Measurements from ENCODE around the gene CLNK. TPM values are rescaled to one million over a fixed set of nuclear protein-coding genes. Genes with fewer than 3 reads are reported as not detected.

The CLNK gene
- total RNA-seq, 1 experiment from 2014 or later: not detected

DNA sequence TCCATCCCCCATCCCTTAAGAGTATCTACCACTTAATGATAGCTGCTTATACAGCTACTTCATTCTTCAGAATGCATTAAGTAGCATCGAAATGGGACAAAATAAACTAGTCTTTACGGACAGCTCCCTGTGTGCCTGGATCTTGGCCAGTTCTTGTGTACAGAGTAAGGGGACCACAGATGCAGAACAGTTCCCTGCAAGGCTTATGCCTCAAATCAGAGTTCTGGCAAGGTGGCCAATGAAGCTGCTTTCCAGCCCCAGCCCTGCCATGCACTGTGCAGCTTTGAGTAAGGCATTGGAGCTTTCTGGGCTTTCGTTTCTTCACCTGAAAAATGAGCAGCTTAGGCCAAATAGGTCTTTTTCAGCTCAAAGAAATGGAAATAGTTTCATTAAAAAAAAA lies 14.2 kb downstream of the CLNK start:
- Mint-ChIP-seq H3K36me3 (ENCODE audit: insufficient read depth in 1 of 3, low read depth in 3 of 3) (no peaks in the 10 kb centered on the region), H3K9me3 (no peaks in the 10 kb centered on the region), H3K4me3 (no peak overlapping the region), H3K27ac (no peak overlapping the region), H3K4me1 (no peaks in the 10 kb centered on the region), H3K27me3 (ENCODE audit: low read depth) (peaks cover 3% of the 10 kb centered on the region; the same call in 1 of the 2 replicates)
- H3K79me1 ChIP-seq (ENCODE audit: insufficient read depth, low read depth, low read length, poor library complexity, severe bottlenecking): no peaks in the 10 kb centered on the region
- no peak overlapping the region for H3K18ac ChIP-seq (ENCODE audit: insufficient read length, low read depth, low read length)
- H2BK5ac ChIP-seq (ENCODE audit: insufficient read length, low read length): no peak overlapping the region
- H3K14ac ChIP-seq (ENCODE audit: insufficient read depth, low read length): no peak overlapping the region
- H3K27me3 ChIP-seq (ENCODE audit: insufficient read depth, low read length): no peaks in the 10 kb centered on the region
- no peak overlapping the region for H2AFZ ChIP-seq (ENCODE audit: low read length)
- no peak for DNase-seq
- no peak overlapping the region for H3K27ac ChIP-seq (ENCODE audit: insufficient read length, low read depth, low read length)
- no peaks in the 10 kb centered on the region for H3K23me2 ChIP-seq (ENCODE audit: insufficient read length, low read depth, low read length, poor library complexity, severe bottlenecking)
- H3K23ac ChIP-seq (ENCODE audit: insufficient read length, low read depth, low read length): no peak overlapping the region
- H3K9ac ChIP-seq (ENCODE audit: extremely low read depth, insufficient read length, low read length): no peak overlapping the region
- H4K91ac ChIP-seq (ENCODE audit: insufficient read length, low read depth, low read length): no peak overlapping the region
- H3K56ac ChIP-seq (ENCODE audit: insufficient read length, low read depth, low read length): no peak overlapping the region
- no peak overlapping the region for H2AK5ac ChIP-seq (ENCODE audit: insufficient read length, low read length)
- no peak overlapping the region for H2BK15ac ChIP-seq (ENCODE audit: low read depth, low read length)
- TF ChIP-seq, protein P1, sequence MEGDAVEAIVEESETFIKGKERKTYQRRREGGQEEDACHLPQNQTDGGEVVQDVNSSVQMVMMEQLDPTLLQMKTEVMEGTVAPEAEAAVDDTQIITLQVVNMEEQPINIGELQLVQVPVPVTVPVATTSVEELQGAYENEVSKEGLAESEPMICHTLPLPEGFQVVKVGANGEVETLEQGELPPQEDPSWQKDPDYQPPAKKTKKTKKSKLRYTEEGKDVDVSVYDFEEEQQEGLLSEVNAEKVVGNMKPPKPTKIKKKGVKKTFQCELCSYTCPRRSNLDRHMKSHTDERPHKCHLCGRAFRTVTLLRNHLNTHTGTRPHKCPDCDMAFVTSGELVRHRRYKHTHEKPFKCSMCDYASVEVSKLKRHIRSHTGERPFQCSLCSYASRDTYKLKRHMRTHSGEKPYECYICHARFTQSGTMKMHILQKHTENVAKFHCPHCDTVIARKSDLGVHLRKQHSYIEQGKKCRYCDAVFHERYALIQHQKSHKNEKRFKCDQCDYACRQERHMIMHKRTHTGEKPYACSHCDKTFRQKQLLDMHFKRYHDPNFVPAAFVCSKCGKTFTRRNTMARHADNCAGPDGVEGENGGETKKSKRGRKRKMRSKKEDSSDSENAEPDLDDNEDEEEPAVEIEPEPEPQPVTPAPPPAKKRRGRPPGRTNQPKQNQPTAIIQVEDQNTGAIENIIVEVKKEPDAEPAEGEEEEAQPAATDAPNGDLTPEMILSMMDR (conservative IDR thresholded peaks at IDR 0.05): no peak
- no CpG with 5 or more reads among the region's 3 CpGs for WGBS (ENCODE audit: extremely low coverage, insufficient read length, low lambda C conversion rate)
- no peak overlapping the region for H2BK20ac ChIP-seq (ENCODE audit: low read depth, low read length, poor library complexity, severe bottlenecking)
- H2BK12ac ChIP-seq (ENCODE audit: insufficient read length, low read depth, low read length): no peak overlapping the region
- H4K8ac ChIP-seq (replicated peaks; ENCODE audit: insufficient read length, low read depth, low read length): no peak overlapping the region
- H3T11ph ChIP-seq (ENCODE audit: low read length): no peak overlapping the region
- no peak overlapping the region for H4K5ac ChIP-seq (ENCODE audit: insufficient read length, low read depth, low read length)
- no peaks in the 10 kb centered on the region for H3K79me2 ChIP-seq (ENCODE audit: insufficient read depth, low read length)
- H3K4me1 ChIP-seq (ENCODE audit: insufficient read depth, low read length): no peaks in the 10 kb centered on the region
- H3K4me2 ChIP-seq (ENCODE audit: insufficient read depth, insufficient read length, low read length): no peak overlapping the region
- H4K20me1 ChIP-seq (ENCODE audit: control insufficient read depth, insufficient read depth, insufficient read length): no peaks in the 10 kb centered on the region
- H3K4ac ChIP-seq (ENCODE audit: low read depth, low read length): no peak overlapping the region
- no peaks in the 10 kb centered on the region for H3K9me3 ChIP-seq (ENCODE audit: control insufficient read depth, low read depth, low read length)
- no peak overlapping the region for H2BK120ac ChIP-seq (ENCODE audit: low read depth, low read length, poor library complexity, severe bottlenecking)

All from H9 (cell line).